SH-SY5Y (cell line): Measurements from ENCODE around the gene FADS3.

Experiments used
- GATA2 ChIP-seq: IDR thresholded peaks from 2 replicates; pipeline ENCODE4 v1.6.1; 2011; ENCODE audit warnings: mild to moderate bottlenecking, low read depth, low read length
- GATA3 ChIP-seq: IDR thresholded peaks from 2 replicates; pipeline ENCODE4 v1.6.1; 2011; ENCODE audit warnings: low read depth, mild to moderate bottlenecking, low read length, moderate library complexity

DNA sequence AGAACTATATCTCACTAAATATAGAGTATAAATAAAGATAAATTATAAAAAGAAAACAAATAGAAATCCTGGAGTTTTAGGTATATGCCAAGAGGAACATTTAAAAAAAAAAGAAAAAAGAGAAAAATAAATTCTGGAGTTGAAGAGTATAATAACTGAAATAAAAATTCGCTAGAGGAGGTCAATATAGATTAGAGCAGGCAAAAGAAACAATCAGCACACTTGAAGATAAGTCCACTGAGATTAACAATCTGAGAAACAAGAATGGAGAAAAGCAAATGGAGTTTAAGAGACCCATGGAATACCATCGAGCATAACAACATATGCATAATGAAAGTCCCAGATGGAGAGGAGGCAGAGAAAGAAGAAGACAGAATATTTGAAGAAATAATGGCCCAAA, 44.5 kb upstream of the FADS3 start:
- no peak for TF ChIP-seq GATA2
- TF ChIP-seq GATA3: no peak
